Effector memory CD4-positive, alpha-beta T cell (primary cell): ENCODE measurements around the gene MINDY4B.
A peak's percentile ranks its signal among the peaks of the same experiment; 100 is the strongest.

Experiments
- DNase-seq, 3 donors: peaks; one replicate each; pipeline ENCODE4 v3.0.0-alpha.2; 2020
- H3K27ac ChIP-seq: 2 replicates; pipeline ENCODE4 v1.7.0; 2013; ENCODE audit warnings: mild to moderate bottlenecking, low read length, moderate library complexity; ENCODE audit not compliant: insufficient read depth, poor library complexity, severe bottlenecking
- H3K27me3 ChIP-seq: replicated peaks from 2 replicates; pipeline ENCODE4 v1.7.0; 2013; ENCODE audit warnings: mild to moderate bottlenecking, low read length; ENCODE audit not compliant: insufficient read depth, control insufficient read depth, poor library complexity, severe bottlenecking
- H3K36me3 ChIP-seq: 2 replicates; pipeline ENCODE4 v1.7.0; 2013; ENCODE audit warnings: mild to moderate bottlenecking, low read length, moderate library complexity; ENCODE audit not compliant: control insufficient read depth, insufficient read depth
- H3K4me1 ChIP-seq: 2 replicates; pipeline ENCODE4 v1.7.0; 2013; ENCODE audit warnings: low read length, mild to moderate bottlenecking; ENCODE audit not compliant: control insufficient read depth, insufficient read depth, poor library complexity, severe bottlenecking
- H3K4me3 ChIP-seq: 2 replicates; pipeline ENCODE4 v1.7.0; 2013; ENCODE audit warnings: low read length, low read depth, mild to moderate bottlenecking; ENCODE audit not compliant: insufficient read depth, poor library complexity, severe bottlenecking
- H3K9me3 ChIP-seq: 2 replicates; pipeline ENCODE4 v1.7.0; 2013; ENCODE audit warnings: mild to moderate bottlenecking, low read length, moderate library complexity; ENCODE audit not compliant: control insufficient read depth

Gene MINDY4B

GRCh38 chr3:150925751-150926201 lies 20.5 kb upstream of the MINDY4B start:
- Histone ChIP-seq H3K36me3 (no peaks in the 10 kb centered on the region), H3K4me1 (no peaks in the 10 kb centered on the region), H3K4me3 (peak overlapping the region; percentile 1), H3K27me3 (no peaks in the 10 kb centered on the region), H3K9me3 (no peaks in the 10 kb centered on the region), H3K27ac (no peak overlapping the region)
- peak in 1 of 3 donors; percentile 3 for DNase-seq

- Histone ChIP-seq H3K27me3 (no peaks in the 10 kb centered on the region), H3K27ac (no peak overlapping the region), H3K9me3 (no peaks in the 10 kb centered on the region), H3K4me3 (no peak overlapping the region), H3K4me1 (no peaks in the 10 kb centered on the region), H3K36me3 (no peaks in the 10 kb centered on the region)
- DNase-seq, result no peak
Observed at GRCh38 chr3:150922611-150923010, 17.4 kb upstream of the MINDY4B start.

DNA sequence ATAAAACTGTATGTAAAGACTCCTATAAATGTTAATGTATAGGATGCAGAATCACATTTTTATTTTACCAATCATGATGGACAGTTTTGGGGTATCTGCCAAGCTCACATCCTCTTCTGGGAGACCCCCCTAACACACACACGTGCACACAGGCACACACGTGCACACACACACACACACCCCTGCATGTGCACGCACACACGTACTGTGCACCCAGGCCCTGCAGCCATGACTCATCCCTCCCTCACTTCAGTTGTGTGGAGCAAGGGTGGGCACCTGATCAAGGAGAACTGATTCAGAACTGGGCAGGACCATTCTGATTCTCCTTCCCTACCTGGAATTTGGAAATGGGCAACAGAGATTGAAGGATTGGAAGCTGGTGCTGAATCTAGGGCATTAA lies 16.0 kb upstream of the MINDY4B start:
- DNase-seq, result no peak
- no peaks in the 10 kb centered on the region for H3K36me3 ChIP-seq
- H3K27me3 ChIP-seq, result no peaks in the 10 kb centered on the region

GRCh38 chr3:150920236-150920635 lies 15.0 kb upstream of the MINDY4B start:
- Histone ChIP-seq H3K27me3 (no peaks in the 10 kb centered on the region), H3K27ac (no peak overlapping the region), H3K4me1 (no peaks in the 10 kb centered on the region), H3K4me3 (no peak overlapping the region), H3K9me3 (no peaks in the 10 kb centered on the region), H3K36me3 (no peaks in the 10 kb centered on the region)
- no peak for DNase-seq

More for the DNA sequence above, 16.0 kb upstream of the MINDY4B start:
- H3K4me1 ChIP-seq, result no peaks in the 10 kb centered on the region
- no peak overlapping the region for H3K4me3 ChIP-seq
- H3K27ac ChIP-seq, result no peak overlapping the region
- no peaks in the 10 kb centered on the region for H3K9me3 ChIP-seq

DNA sequence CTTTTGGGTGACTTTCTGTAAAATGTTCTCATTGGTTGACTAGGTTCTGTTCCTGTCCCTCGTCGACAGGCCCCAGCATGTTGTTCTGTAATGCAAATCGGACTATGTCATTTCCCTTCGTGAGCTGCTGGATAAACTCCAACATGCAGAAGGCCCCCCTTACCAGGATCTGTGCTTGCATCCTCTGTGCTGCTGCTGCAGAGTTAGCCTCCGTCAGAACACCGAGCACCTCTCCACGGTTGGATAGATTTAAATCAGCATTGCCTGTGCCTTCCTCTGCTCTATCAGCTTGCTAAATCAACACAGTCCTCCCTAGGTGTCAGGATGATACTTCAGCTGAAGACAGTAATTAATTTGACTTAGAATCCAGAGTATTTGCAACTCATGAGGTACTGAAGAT lies 12.7 kb upstream of the MINDY4B start:
- no peak overlapping the region for H3K27ac ChIP-seq
- H3K4me1 ChIP-seq, result no peaks in the 10 kb centered on the region
- H3K27me3 ChIP-seq, result no peaks in the 10 kb centered on the region
- H3K4me3 ChIP-seq, result no peak overlapping the region
- no peak for DNase-seq
- no peaks in the 10 kb centered on the region for H3K9me3 ChIP-seq
- no peaks in the 10 kb centered on the region for H3K36me3 ChIP-seq

DNA sequence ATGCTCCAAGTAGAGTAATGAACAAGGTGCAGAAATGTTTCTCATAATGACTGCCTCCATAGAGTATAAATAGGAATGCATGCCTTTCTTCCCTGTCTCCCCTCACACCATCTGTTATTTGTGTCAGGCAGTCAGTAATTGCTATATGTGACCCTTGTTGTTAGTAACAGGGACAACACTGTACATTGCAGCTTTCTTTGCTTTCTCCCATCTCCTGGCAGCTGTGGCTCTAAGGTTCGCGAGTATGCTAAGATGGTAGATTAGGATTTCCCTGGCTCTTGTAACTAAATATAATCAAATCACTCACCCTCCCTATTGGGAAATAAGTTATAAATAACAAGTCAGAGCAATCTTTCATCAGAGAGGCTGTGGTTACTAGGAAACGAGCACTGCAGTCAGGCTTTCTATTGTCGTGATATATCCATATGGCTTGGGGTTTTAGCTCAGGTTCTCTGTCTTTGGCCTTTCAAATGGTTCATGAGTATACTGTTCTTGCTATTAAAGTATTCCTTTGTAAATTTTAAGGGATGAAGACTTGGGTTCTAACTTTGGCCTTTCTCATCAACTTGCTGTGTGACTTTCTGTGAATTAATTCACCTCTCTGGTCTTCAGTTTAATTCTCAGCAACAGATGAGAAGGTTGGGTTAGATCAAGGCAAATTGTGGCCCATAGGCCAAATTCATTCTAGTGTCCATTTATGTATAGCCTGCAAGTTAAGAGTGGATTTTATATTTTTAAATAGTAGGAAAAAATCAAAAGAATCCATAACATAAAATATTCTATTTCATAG lies 8.1 kb upstream of the MINDY4B start:
- Histone ChIP-seq H3K4me1 (no peaks in the 10 kb centered on the region), H3K36me3 (no peaks in the 10 kb centered on the region), H3K27ac (no peak overlapping the region), H3K27me3 (peaks cover 3% of the 10 kb centered on the region), H3K4me3 (no peak overlapping the region), H3K9me3 (no peaks in the 10 kb centered on the region)
- no peak for DNase-seq

DNA sequence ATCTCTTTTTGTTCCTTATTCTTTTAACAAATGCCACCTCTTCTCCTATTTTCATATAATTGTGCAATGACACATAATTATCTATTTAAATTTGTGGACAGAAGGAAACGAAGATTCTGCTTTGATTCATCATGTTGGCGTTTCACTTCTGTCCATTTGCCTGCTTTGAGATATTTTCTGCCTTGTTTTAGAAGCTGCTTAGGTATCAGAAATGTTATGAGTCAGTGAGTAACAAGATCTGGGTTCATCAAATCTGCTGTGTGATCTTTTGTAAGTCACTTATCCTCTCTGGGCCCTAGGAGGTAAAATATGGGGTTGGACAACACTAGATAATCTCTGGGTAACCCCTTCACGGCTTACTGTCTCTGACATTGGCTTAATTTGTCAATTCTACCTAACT lies 7.3 kb upstream of the MINDY4B start:
- Histone ChIP-seq H3K4me3 (no peak overlapping the region), H3K9me3 (no peaks in the 10 kb centered on the region), H3K36me3 (no peaks in the 10 kb centered on the region), H3K27ac (no peak overlapping the region), H3K27me3 (peaks cover 3% of the 10 kb centered on the region), H3K4me1 (no peaks in the 10 kb centered on the region)
- no peak for DNase-seq

DNA sequence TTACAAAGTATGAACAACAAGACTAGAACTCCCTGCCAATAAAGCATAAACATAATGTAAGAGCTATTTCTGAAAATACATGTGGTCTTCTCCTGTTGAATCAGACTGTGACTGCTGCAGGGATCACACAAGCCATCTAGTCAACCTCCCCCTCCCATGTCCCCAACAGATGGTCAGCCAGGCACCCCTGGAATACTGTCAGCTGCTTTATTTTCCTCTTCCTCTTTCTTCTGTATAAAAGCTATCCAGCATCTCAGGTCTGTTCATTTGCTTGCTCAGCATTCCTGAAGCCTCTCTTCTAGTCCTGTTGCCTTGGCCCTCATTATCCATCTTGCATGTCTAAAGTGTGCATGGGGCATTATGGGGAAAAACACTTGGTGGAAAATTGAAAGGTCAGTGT lies 6.5 kb upstream of the MINDY4B start:
- DNase-seq, result no peak
- peaks cover 3% of the 10 kb centered on the region for H3K27me3 ChIP-seq
- H3K9me3 ChIP-seq, result no peaks in the 10 kb centered on the region

GRCh38 chr3:150906461-150906860 lies 1.2 kb upstream of the MINDY4B start:
- no peak for DNase-seq
- Histone ChIP-seq H3K4me3 (no peak overlapping the region), H3K9me3 (no peaks in the 10 kb centered on the region), H3K4me1 (no peaks in the 10 kb centered on the region), H3K36me3 (no peaks in the 10 kb centered on the region), H3K27me3 (peaks cover 3% of the 10 kb centered on the region), H3K27ac (no peak overlapping the region)

More for the DNA sequence above, 6.5 kb upstream of the MINDY4B start:
- no peak overlapping the region for H3K4me3 ChIP-seq
- H3K27ac ChIP-seq, result no peak overlapping the region
- H3K36me3 ChIP-seq, result no peaks in the 10 kb centered on the region
- no peaks in the 10 kb centered on the region for H3K4me1 ChIP-seq

- Histone ChIP-seq H3K36me3 (no peaks in the 10 kb centered on the region), H3K4me1 (no peaks in the 10 kb centered on the region), H3K27me3 (peaks cover under 1% of the 10 kb centered on the region), H3K4me3 (no peak overlapping the region), H3K9me3 (no peaks in the 10 kb centered on the region), H3K27ac (no peak overlapping the region)
- DNase-seq, result no peak
Observed at GRCh38 chr3:150905746-150906145, 507 bp upstream of the MINDY4B start.
